Measurements from ENCODE around the gene ANKFN1. TPM values are rescaled to one million over a fixed set of nuclear protein-coding genes. Genes with fewer than 3 reads are reported as not detected.

The ANKFN1 gene
- total and polyA plus RNA-seq, 2 of the 13 experiments (the other 11 are each of a cell fraction or from before 2014, with no cell fraction given), result not detected

DNA sequence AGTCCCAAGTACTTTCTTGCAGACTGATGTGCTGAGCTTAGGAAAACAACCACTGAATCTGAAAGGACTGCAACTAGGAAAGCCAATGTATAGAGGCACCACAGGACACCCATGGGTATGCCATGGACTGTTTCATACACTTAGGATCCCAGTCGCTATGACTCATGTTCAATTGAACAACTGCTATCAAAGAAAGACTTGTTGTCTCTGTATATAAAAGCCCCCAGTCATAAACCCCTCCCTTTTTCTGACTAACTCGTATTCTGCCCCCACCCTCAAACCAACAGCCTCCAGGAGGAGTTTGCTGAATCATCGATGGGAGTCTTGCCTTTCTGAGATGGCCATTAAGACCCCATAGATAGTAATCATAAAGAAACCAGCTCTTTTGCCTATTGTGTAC is 205.4 kb downstream of the ANKFN1 start (continued):
- TF ChIP-seq, protein P1, sequence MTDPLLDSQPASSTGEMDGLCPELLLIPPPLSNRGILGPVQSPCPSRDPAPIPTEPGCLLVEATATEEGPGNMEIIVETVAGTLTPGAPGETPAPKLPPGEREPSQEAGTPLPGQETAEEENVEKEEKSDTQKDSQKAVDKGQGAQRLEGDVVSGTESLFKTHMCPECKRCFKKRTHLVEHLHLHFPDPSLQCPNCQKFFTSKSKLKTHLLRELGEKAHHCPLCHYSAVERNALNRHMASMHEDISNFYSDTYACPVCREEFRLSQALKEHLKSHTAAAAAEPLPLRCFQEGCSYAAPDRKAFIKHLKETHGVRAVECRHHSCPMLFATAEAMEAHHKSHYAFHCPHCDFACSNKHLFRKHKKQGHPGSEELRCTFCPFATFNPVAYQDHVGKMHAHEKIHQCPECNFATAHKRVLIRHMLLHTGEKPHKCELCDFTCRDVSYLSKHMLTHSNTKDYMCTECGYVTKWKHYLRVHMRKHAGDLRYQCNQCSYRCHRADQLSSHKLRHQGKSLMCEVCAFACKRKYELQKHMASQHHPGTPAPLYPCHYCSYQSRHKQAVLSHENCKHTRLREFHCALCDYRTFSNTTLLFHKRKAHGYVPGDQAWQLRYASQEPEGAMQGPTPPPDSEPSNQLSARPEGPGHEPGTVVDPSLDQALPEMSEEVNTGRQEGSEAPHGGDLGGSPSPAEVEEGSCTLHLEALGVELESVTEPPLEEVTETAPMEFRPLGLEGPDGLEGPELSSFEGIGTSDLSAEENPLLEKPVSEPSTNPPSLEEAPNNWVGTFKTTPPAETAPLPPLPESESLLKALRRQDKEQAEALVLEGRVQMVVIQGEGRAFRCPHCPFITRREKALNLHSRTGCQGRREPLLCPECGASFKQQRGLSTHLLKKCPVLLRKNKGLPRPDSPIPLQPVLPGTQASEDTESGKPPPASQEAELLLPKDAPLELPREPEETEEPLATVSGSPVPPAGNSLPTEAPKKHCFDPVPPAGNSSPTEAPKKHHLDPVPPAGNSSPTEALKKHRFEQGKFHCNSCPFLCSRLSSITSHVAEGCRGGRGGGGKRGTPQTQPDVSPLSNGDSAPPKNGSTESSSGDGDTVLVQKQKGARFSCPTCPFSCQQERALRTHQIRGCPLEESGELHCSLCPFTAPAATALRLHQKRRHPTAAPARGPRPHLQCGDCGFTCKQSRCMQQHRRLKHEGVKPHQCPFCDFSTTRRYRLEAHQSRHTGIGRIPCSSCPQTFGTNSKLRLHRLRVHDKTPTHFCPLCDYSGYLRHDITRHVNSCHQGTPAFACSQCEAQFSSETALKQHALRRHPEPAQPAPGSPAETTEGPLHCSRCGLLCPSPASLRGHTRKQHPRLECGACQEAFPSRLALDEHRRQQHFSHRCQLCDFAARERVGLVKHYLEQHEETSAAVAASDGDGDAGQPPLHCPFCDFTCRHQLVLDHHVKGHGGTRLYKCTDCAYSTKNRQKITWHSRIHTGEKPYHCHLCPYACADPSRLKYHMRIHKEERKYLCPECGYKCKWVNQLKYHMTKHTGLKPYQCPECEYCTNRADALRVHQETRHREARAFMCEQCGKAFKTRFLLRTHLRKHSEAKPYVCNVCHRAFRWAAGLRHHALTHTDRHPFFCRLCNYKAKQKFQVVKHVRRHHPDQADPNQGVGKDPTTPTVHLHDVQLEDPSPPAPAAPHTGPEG (CRISPR knock-in tag; IDR thresholded peaks at IDR 0.05), result no peak

DNA sequence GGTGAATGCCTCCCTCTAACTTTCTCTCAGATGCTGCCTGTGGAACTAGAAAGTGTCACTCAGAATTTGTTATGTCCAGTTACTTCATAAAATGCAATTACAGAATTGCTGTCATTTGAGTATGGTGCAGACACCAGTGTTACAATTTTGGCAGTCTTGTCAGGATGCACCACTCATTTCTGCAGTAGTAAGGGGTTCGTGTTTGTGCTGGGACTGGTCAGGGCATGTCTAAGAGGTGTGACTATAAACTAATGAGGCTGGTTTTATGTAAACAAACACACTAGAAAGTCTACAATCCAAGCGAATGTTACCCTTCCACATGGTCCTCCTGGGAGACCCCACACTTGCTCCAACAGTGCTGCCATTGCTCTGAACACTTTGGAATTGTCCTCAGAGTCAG is 206.2 kb downstream of the ANKFN1 start:
- ATAC-seq, result no peak
- Histone ChIP-seq H3K4me1 (ENCODE audit: insufficient read depth, low read length) (no peaks in the 10 kb centered on the region), H3K79me2 (ENCODE audit: insufficient read depth, low read length) (no peaks in the 10 kb centered on the region), H3K9me3 (ENCODE audit: low read length) (no peaks in the 10 kb centered on the region), H3K9ac (ENCODE audit: insufficient read depth, low read depth, low read length) (no peak overlapping the region), H3K4me3 (replicated peaks in 1 of 3; ENCODE audit: insufficient read depth in 1 of 3, low read depth in 2 of 3, low read length in 3 of 3) (no peak overlapping the region), H2AFZ (ENCODE audit: low read length) (no peak overlapping the region), H3K36me3 (replicated peaks in 1 of 2; ENCODE audit: control insufficient read depth in 1 of 2, insufficient read depth in 2 of 2, low read length in 2 of 2) (no peaks in the 10 kb centered on the region), H3K27ac (ENCODE audit: extremely low read length, insufficient read depth, low read length) (no peak overlapping the region), H3K27me3 (ENCODE audit: control insufficient read depth in 1 of 2, insufficient read depth in 2 of 2, low read length in 2 of 2) (no peaks in the 10 kb centered on the region), H3K4me2 (ENCODE audit: low read depth, low read length) (no peak overlapping the region), H4K20me1 (ENCODE audit: insufficient read depth, low read length) (no peaks in the 10 kb centered on the region)
- no peak for FAIRE-seq
- CTCF ChIA-PET (ENCODE audit: low intra/inter-chr PET ratio, low total read pairs), result no interaction called here
- in situ Hi-C loops (cut with HindIII; ENCODE audit: extremely low pct_ligation_motif_present, low pct_unique_long_range_greater_than_20kb), result no loop called here
- intact Hi-C loops (cut with micrococcal nuclease; ENCODE audit: unreplicated experiment), result no loop called here
- POLR2A ChIA-PET, result no interaction called here
- WGBS (ENCODE audit: low lambda C conversion rate), result 0% methylated on average over 2 of the region's 2 CpGs
- BruUV-seq (replicated peaks), result no TSS peak
- DNase-seq (ENCODE audit: low spot score), result no peak
- TF ChIP-seq ZNF878 (CRISPR knock-in tag; IDR thresholded peaks at IDR 0.05) (no peak), MTF2 (CRISPR knock-in tag; IDR thresholded peaks at IDR 0.05; ENCODE audit: borderline replicate concordance) (no peak), TMF1 (CRISPR knock-in tag; IDR thresholded peaks at IDR 0.05; ENCODE audit: low read depth) (no peak), KLF6 (CRISPR knock-in tag; IDR thresholded peaks at IDR 0.05) (no peak), SMC3 (IDR thresholded peaks at IDR 0.05; ENCODE audit: low read length) (no peak), NFRKB (IDR thresholded peaks at IDR 0.05) (no peak), FOXA1 (IDR thresholded peaks at IDR 0.05) (no peak), FOXA1 (CRISPR knock-in tag; IDR thresholded peaks at IDR 0.05) (no peak), ZNF383 (CRISPR knock-in tag; IDR thresholded peaks at IDR 0.05; ENCODE audit: borderline replicate concordance) (no peak)
- TF ChIP-seq, protein P2, sequence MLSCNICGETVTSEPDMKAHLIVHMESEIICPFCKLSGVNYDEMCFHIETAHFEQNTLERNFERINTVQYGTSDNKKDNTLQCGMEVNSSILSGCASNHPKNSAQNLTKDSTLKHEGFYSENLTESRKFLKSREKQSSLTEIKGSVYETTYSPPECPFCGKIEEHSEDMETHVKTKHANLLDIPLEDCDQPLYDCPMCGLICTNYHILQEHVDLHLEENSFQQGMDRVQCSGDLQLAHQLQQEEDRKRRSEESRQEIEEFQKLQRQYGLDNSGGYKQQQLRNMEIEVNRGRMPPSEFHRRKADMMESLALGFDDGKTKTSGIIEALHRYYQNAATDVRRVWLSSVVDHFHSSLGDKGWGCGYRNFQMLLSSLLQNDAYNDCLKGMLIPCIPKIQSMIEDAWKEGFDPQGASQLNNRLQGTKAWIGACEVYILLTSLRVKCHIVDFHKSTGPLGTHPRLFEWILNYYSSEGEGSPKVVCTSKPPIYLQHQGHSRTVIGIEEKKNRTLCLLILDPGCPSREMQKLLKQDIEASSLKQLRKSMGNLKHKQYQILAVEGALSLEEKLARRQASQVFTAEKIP (CRISPR knock-in tag; IDR thresholded peaks at IDR 0.05; ENCODE audit: borderline replicate concordance), result no peak
- TF ChIP-seq, protein P3, sequence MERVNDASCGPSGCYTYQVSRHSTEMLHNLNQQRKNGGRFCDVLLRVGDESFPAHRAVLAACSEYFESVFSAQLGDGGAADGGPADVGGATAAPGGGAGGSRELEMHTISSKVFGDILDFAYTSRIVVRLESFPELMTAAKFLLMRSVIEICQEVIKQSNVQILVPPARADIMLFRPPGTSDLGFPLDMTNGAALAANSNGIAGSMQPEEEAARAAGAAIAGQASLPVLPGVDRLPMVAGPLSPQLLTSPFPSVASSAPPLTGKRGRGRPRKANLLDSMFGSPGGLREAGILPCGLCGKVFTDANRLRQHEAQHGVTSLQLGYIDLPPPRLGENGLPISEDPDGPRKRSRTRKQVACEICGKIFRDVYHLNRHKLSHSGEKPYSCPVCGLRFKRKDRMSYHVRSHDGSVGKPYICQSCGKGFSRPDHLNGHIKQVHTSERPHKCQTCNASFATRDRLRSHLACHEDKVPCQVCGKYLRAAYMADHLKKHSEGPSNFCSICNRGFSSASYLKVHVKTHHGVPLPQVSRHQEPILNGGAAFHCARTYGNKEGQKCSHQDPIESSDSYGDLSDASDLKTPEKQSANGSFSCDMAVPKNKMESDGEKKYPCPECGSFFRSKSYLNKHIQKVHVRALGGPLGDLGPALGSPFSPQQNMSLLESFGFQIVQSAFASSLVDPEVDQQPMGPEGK (CRISPR knock-in tag; IDR thresholded peaks at IDR 0.05), result no peak
- TF ChIP-seq, protein P4, sequence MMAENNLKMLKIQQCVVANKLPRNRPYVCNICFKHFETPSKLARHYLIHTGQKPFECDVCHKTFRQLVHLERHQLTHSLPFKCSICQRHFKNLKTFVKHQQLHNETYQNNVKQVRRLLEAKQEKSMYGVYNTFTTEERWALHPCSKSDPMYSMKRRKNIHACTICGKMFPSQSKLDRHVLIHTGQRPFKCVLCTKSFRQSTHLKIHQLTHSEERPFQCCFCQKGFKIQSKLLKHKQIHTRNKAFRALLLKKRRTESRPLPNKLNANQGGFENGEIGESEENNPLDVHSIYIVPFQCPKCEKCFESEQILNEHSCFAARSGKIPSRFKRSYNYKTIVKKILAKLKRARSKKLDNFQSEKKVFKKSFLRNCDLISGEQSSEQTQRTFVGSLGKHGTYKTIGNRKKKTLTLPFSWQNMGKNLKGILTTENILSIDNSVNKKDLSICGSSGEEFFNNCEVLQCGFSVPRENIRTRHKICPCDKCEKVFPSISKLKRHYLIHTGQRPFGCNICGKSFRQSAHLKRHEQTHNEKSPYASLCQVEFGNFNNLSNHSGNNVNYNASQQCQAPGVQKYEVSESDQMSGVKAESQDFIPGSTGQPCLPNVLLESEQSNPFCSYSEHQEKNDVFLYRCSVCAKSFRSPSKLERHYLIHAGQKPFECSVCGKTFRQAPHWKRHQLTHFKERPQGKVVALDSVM (CRISPR knock-in tag; IDR thresholded peaks at IDR 0.05), result no peak

All from HepG2 (cell line).